WTC11 (cell line): ENCODE results near the gene ALK.

ENCODE experiments used
- AFF4 ChIP-seq: sonication (generic); formaldehyde crosslinking; IDR thresholded peaks from 2 replicates; pipeline ENCODE4 v1.8.1; 2023; ENCODE audit warnings: mild to moderate bottlenecking, missing genetic modification reagents, borderline replicate concordance
- ATF2 ChIP-seq: sonication (generic); formaldehyde crosslinking; IDR thresholded peaks from 2 replicates; pipeline ENCODE4 v1.8.1; 2022; ENCODE audit warnings: low read depth, missing genetic modification reagents, borderline replicate concordance
- CREM ChIP-seq: sonication (generic); formaldehyde crosslinking; IDR thresholded peaks from 2 replicates; pipeline ENCODE4 v1.8.1; 2022; ENCODE audit warnings: mild to moderate bottlenecking, missing genetic modification reagents, moderate library complexity
- CTCF ChIP-seq: fragments of 200-600 bp; IDR thresholded peaks from 2 replicates; pipeline ENCODE4 v1.8.0; 2022; ENCODE audit warnings: antibody characterized with exemption
- ESRRA ChIP-seq: sonication (generic); formaldehyde crosslinking; IDR thresholded peaks from 2 replicates; pipeline ENCODE4 v1.8.1; 2022; ENCODE audit warnings: mild to moderate bottlenecking, missing genetic modification reagents, borderline replicate concordance
- FOXJ3 ChIP-seq: sonication (generic); formaldehyde crosslinking; IDR thresholded peaks from 2 replicates; pipeline ENCODE4 v1.9.0; 2021; ENCODE audit warnings: missing genetic modification reagents, mild to moderate bottlenecking, borderline replicate concordance
- FOXP1 ChIP-seq: sonication (generic); formaldehyde crosslinking; IDR thresholded peaks from 2 replicates; pipeline ENCODE4 v1.8.0; 2022; ENCODE audit warnings: missing genetic modification reagents, mild to moderate bottlenecking, moderate library complexity, borderline replicate concordance
- IRF1 ChIP-seq: sonication (generic); formaldehyde crosslinking; IDR thresholded peaks from 2 replicates; pipeline ENCODE4 v1.8.0; 2023; ENCODE audit warnings: missing genetic modification reagents
- MAX ChIP-seq: sonication (generic); formaldehyde crosslinking; IDR thresholded peaks from 2 replicates; pipeline ENCODE4 v1.8.0; 2022; ENCODE audit warnings: mild to moderate bottlenecking, missing genetic modification reagents
- NFE2L1 ChIP-seq: sonication (generic); formaldehyde crosslinking; IDR thresholded peaks from 2 replicates; pipeline ENCODE4 v1.8.1; 2023; ENCODE audit warnings: missing genetic modification reagents
- NFYB ChIP-seq: sonication (generic); formaldehyde crosslinking; conservative IDR thresholded peaks from 2 replicates; pipeline ENCODE4 v1.8.0; 2022; ENCODE audit warnings: low read depth, missing genetic modification reagents
- NR2C2 ChIP-seq: sonication (generic); formaldehyde crosslinking; IDR thresholded peaks from 2 replicates; pipeline ENCODE4 v1.8.0; 2022; ENCODE audit warnings: mild to moderate bottlenecking, missing genetic modification reagents
- ZNF512 ChIP-seq: sonication (generic); formaldehyde crosslinking; IDR thresholded peaks from 2 replicates; pipeline ENCODE4 v1.8.1; 2022; ENCODE audit warnings: missing genetic modification reagents, borderline replicate concordance
- ZNF671 ChIP-seq: fragments of 250-450 bp; sonication (Bioruptor Pico); IDR thresholded peaks from 2 replicates; pipeline ENCODE4 v1.8.0; 2021; ENCODE audit warnings: mild to moderate bottlenecking

- TF ChIP-seq AFF4 (no peak), CTCF (no peak), ZNF512 (CRISPR knock-in tag) (no peak), MAX (CRISPR knock-in tag) (no peak), IRF1 (CRISPR knock-in tag) (no peak), FOXJ3 (CRISPR knock-in tag) (no peak), NR2C2 (no peak), FOXP1 (CRISPR knock-in tag) (no peak), ATF2 (CRISPR knock-in tag) (no peak), NFYB (CRISPR knock-in tag) (no peak), NFE2L1 (CRISPR knock-in tag) (no peak), ZNF671 (CRISPR knock-in tag) (no peak), ESRRA (CRISPR knock-in tag) (no peak), CREM (CRISPR knock-in tag) (no peak)
These were observed 442.0 kb downstream of the ALK start for GRCh38 chr2:29479401-29479800.
